Peyer's patch (tissue), 4 donors: ENCODE data around the gene RPRD1A. TPM values are rescaled to one million over a fixed set of nuclear protein-coding genes. Genes with fewer than 3 reads are reported as not detected.

Experiments
- DNase-seq, 3 donors: peaks; one replicate each; pipeline ENCODE4 v3.0.0-alpha.2; 2017 to 2019
- H3K27ac ChIP-seq, 4 donors: fragments of 200-600 bp; sonication (generic); one replicate each; pipeline ENCODE4 v1.5.1; 2016 to 2019
- H3K27me3 ChIP-seq, 2 donors: fragments of 200-600 bp; sonication (generic); one replicate each; pipeline ENCODE4 v1.5.1; 2019
- H3K36me3 ChIP-seq, 3 donors: fragments of 200-600 bp; sonication (generic); one replicate each; pipeline ENCODE4 v1.5.1; 2016 to 2019
- H3K4me1 ChIP-seq, 4 donors: fragments of 200-600 bp; sonication (generic); one replicate each; pipeline ENCODE4 v1.5.1; 2016 to 2019
- H3K4me3 ChIP-seq, 4 donors: fragments of 200-600 bp; sonication (generic); 1 replicate in 3 of 4; 2 replicates in 1 of 4; pipeline ENCODE4 v1.5.1; 2016 to 2019; ENCODE audit warnings: mild to moderate bottlenecking in 1 of 4
- H3K9me3 ChIP-seq, 4 donors: fragments of 200-600 bp; sonication (generic); one replicate each; pipeline ENCODE4 v1.5.1; 2016 to 2019; ENCODE audit warnings: mild to moderate bottlenecking in 1 of 4
- POLR2A ChIP-seq, 2 donors: fragments of 450-650 bp; IDR thresholded peaks; one replicate each; pipeline ENCODE4 v1.5.1; 2017; ENCODE audit warnings: antibody characterized with exemption in 2 of 2, mild to moderate bottlenecking in 2 of 2, moderate library complexity in 2 of 2
- total RNA-seq, 4 donors: library from RNA; depleted of rRNA; stranded (reverse); fragments of >200 nt; gene quantifications; one replicate each; pipeline ENCODE4 v1.1.0, GENCODE V29; 2016
- TF ChIP-seq, protein P1 (sequence below), 6 experiments: fragments of 450-650 bp in 4 of 6; fragments of 200-600 bp in 2 of 6; sonication (generic) in 1 of 6; IDR thresholded peaks; one replicate each; pipeline ENCODE4 v1.5.1; 2017 to 2019; ENCODE audit warnings: antibody characterized with exemption in 6 of 6, mild to moderate bottlenecking in 3 of 6, moderate library complexity in 1 of 6

RPRD1A gene
- total RNA-seq, 4 donors from 2014 or later: 41.9 to 67.7 (median 50.8) TPM

DNA sequence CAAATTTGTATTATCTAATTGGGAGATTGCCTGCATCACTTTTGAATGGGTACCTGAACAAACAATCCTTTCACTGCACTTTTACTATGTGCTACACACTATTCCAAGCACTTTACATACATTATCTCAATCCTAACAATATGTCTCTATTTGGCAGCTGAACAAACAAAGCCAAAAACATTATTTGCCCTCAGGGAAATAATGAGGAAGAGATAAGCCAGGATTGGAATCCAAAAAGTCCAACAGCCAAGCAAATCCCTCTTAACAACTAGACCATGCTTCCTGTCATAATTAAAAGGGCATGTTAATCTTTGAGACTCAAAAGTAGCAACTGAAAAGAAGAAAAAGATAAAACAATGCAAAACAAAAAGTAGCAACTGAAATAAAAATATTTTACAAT, 32.1 kb downstream of the RPRD1A start:
- Histone ChIP-seq H3K27me3 (no peaks in the 10 kb centered on the region), H3K4me3 (no peak overlapping the region), H3K4me1 (no peaks in the 10 kb centered on the region), H3K27ac (no peak overlapping the region), H3K36me3 (peaks cover 0 to 11% (median 0%) of the 10 kb centered on the region in 3 donors), H3K9me3 (peaks cover 0 to 7% (median 0%) of the 10 kb centered on the region in 4 donors)
- no peak for DNase-seq
- TF ChIP-seq, protein P1, sequence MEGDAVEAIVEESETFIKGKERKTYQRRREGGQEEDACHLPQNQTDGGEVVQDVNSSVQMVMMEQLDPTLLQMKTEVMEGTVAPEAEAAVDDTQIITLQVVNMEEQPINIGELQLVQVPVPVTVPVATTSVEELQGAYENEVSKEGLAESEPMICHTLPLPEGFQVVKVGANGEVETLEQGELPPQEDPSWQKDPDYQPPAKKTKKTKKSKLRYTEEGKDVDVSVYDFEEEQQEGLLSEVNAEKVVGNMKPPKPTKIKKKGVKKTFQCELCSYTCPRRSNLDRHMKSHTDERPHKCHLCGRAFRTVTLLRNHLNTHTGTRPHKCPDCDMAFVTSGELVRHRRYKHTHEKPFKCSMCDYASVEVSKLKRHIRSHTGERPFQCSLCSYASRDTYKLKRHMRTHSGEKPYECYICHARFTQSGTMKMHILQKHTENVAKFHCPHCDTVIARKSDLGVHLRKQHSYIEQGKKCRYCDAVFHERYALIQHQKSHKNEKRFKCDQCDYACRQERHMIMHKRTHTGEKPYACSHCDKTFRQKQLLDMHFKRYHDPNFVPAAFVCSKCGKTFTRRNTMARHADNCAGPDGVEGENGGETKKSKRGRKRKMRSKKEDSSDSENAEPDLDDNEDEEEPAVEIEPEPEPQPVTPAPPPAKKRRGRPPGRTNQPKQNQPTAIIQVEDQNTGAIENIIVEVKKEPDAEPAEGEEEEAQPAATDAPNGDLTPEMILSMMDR (IDR thresholded peaks at IDR 0.05): no peak
- TF ChIP-seq POLR2A (IDR thresholded peaks at IDR 0.05): no peak

DNA sequence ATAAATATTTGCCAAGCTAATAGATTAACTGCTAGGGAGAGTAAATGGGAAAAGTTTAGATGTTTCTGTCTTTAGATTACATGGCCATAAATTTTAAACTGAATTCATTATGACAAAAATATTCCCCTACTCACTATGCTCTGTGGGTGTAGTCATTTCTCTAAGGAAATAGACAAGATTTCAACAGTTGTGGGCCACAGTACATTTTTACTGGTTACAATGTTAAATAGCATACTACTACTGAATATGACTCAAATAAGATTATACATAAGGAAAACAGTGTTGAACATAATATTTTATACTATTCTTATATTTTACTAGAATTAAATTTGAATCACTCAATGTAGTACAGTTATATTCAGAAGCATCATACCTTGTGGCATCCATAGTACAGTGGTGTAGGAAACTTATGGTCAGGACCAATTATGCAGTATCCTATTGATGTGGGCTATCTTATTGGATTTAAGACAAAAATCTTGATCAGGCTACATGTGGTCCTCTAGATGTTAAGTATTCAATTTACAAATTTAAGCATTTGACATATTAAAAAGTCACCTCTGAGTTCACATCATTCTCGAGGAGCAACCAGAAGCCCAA, 33.0 kb downstream of the RPRD1A start:
- H3K27me3 ChIP-seq: no peaks in the 10 kb centered on the region
- peaks cover 0 to 7% (median 0%) of the 10 kb centered on the region in 4 donors for H3K9me3 ChIP-seq
- TF ChIP-seq, protein P1 (IDR thresholded peaks at IDR 0.05): no peak
- no peak for TF ChIP-seq POLR2A (IDR thresholded peaks at IDR 0.05)
- H3K27ac ChIP-seq: no peak overlapping the region
- peaks cover 0 to 18% (median 0%) of the 10 kb centered on the region in 3 donors for H3K36me3 ChIP-seq
- no peak for DNase-seq
- H3K4me3 ChIP-seq: no peak overlapping the region
- H3K4me1 ChIP-seq: no peaks in the 10 kb centered on the region

DNA sequence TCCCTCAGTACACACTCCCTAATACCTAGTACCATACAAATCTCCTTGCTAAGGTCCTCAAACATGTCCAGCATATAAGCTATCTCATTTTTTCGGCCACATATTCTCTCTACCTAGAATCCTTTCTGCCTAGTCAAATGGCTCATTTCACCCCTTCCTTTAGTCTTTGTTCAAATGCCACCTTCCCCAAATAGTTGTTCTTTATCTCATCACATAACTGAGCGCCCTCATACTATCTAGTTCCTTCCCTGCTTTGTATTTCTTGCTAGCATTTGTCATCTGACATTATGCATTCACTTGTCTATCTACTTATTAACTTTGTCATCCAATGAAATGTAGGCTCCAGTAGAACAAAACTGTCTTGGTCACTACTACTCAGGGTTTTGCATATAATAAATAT, 35.5 kb downstream of the RPRD1A start:
- H3K36me3 ChIP-seq: peaks cover 0 to 39% (median 0%) of the 10 kb centered on the region in 3 donors
- no peak overlapping the region for H3K4me3 ChIP-seq
- TF ChIP-seq POLR2A (IDR thresholded peaks at IDR 0.05): no peak
- TF ChIP-seq, protein P1 (IDR thresholded peaks at IDR 0.05): no peak
- DNase-seq: no peak
- H3K9me3 ChIP-seq: no peaks in the 10 kb centered on the region
- H3K27me3 ChIP-seq: no peaks in the 10 kb centered on the region
- H3K27ac ChIP-seq: no peak overlapping the region
- H3K4me1 ChIP-seq: no peaks in the 10 kb centered on the region

DNA sequence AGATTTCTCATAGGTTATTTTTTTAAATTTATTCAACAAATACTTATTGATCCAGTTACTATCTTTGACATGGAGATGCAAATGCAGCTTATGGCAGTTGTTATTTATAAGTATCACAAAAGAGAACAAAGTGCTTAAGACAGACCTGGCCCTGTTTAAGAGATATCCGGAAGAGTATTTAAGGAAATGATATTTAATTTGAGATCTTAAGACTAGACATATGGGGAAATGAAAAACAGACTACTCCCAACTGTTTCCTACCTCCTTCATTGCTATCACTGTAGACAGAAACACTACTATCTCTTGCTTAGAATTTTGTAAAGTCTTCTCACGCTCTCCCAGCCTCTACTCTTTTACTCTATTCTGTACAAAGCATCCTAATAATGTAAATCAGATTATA, 36.0 kb downstream of the RPRD1A start:
- Histone ChIP-seq H3K4me1 (no peaks in the 10 kb centered on the region), H3K9me3 (no peaks in the 10 kb centered on the region), H3K27me3 (no peaks in the 10 kb centered on the region), H3K27ac (no peak overlapping the region), H3K36me3 (peaks cover 0 to 44% (median 0%) of the 10 kb centered on the region in 3 donors), H3K4me3 (no peak overlapping the region)
- TF ChIP-seq, protein P1 (IDR thresholded peaks at IDR 0.05): no peak
- TF ChIP-seq POLR2A (IDR thresholded peaks at IDR 0.05): no peak
- DNase-seq: no peak

DNA sequence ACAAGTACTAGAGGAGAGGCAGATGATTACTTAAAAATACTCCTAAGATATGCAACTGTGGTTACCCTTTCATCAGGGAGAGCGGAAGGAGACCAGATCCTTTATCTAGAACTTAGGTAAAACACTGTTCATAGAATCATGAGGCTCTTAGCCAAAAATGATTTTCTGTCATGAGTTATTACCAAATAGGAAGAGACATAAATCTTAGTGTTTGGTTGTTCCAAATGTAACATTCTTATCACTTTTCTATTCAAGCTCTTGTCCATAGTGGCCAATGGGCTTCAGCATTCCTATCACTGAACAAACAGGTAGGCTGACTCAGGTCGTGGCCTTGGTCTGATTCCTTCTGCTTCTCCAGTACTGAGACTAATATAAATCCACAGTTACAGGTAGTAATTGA, 38.5 kb downstream of the RPRD1A start:
- peaks cover 0 to 61% (median 0%) of the 10 kb centered on the region in 3 donors for H3K36me3 ChIP-seq
- no peak for TF ChIP-seq POLR2A (IDR thresholded peaks at IDR 0.05)
- TF ChIP-seq, protein P1 (IDR thresholded peaks at IDR 0.05): no peak
- H3K27ac ChIP-seq: no peak overlapping the region
- H3K27me3 ChIP-seq: no peaks in the 10 kb centered on the region
- no peak for DNase-seq
- no peak overlapping the region for H3K4me3 ChIP-seq
- H3K9me3 ChIP-seq: no peaks in the 10 kb centered on the region
- no peaks in the 10 kb centered on the region for H3K4me1 ChIP-seq
